22Rv1 (cell line): ENCODE measurements around the gene PDZD4.
"Not testable (repeated sequence)": the region's sequence is repeated elsewhere in the genome, so short reads cannot be mapped to it uniquely, and the experiment has no call there.

Source experiments
- H3K27ac ChIP-seq: fragments of 450-650 bp; 2 replicates; pipeline ENCODE4 v1.5.1; 2017
- CTCF ChIP-seq: fragments of 450-650 bp; IDR thresholded peaks from 2 replicates; pipeline ENCODE4 v1.5.1; 2017; ENCODE audit warnings: mild to moderate bottlenecking
- ZFX ChIP-seq: fragments of 450-650 bp; IDR thresholded peaks from 2 replicates; pipeline ENCODE4 v1.6.1; 2017; ENCODE audit warnings: antibody characterized with exemption, borderline replicate concordance

Gene PDZD4

GRCh38 chrX:153819384-153820040 is 10.8 kb downstream of the PDZD4 start:
- no peak for TF ChIP-seq ZFX
- no peak for TF ChIP-seq CTCF
- H3K27ac ChIP-seq = no peak overlapping the region

GRCh38 chrX:153818571-153819383 is 11.6 kb downstream of the PDZD4 start:
- H3K27ac ChIP-seq = no peak overlapping the region
- TF ChIP-seq CTCF = no peak
- no peak for TF ChIP-seq ZFX

GRCh38 chrX:153818064-153818463 is 12.3 kb downstream of the PDZD4 start:
- H3K27ac ChIP-seq = not testable (repeated sequence)

GRCh38 chrX:153816831-153817690 is 13.3 kb downstream of the PDZD4 start:
- TF ChIP-seq ZFX (no peak), CTCF (no peak)
- no peak overlapping the region for H3K27ac ChIP-seq

GRCh38 chrX:153814591-153815315 is 15.6 kb downstream of the PDZD4 start:
- no peak overlapping the region for H3K27ac ChIP-seq
- TF ChIP-seq CTCF (no peak), ZFX (no peak)

- no peak for TF ChIP-seq ZFX
- no peak for TF ChIP-seq CTCF
- no peak overlapping the region for H3K27ac ChIP-seq
Observed at GRCh38 chrX:153813161-153813560, 17.2 kb downstream of the PDZD4 start.

GRCh38 chrX:153812220-153812619 is 18.1 kb downstream of the PDZD4 start:
- TF ChIP-seq CTCF (no peak), ZFX (no peak)
- H3K27ac ChIP-seq = no peak overlapping the region
